Keratinocyte (primary cell): ENCODE measurements around the gene CORO2B. TPM values are rescaled to one million over a fixed set of nuclear protein-coding genes. Genes with fewer than 3 reads are reported as not detected.

Experiments
- DNase-seq: peaks from one replicate; pipeline ENCODE4 v3.0.0-alpha.2; 2011; ENCODE audit warnings: low read depth, missing footprints, low spot score
- FAIRE-seq: peaks from 2 replicates; lab custom pipeline; 2011; peaks lifted over from hg19 to GRCh38; lab: Jason Lieb, UNC
- H2AFZ ChIP-seq: 2 replicates; pipeline ENCODE4 v1.6.0; 2012; ENCODE audit warnings: low read length, control low read depth, inconsistent platforms; ENCODE audit not compliant: control insufficient read depth
- H3K27ac ChIP-seq: 2 replicates; pipeline ENCODE4 v1.5.1; 2011; ENCODE audit warnings: low read length; ENCODE audit not compliant: control insufficient read depth, insufficient read depth
- H3K27me3 ChIP-seq: 3 replicates; pipeline ENCODE4 v1.6.0; 2011; ENCODE audit warnings: low read length; ENCODE audit not compliant: control insufficient read depth, insufficient read depth; ENCODE audit errors: extremely low read depth
- H3K36me3 ChIP-seq, 2 experiments: 2 replicates in 1 of 2; 3 replicates in 1 of 2; pipeline ENCODE4 v1.5.1; 2011; ENCODE audit warnings: low read length in 2 of 2, mild to moderate bottlenecking in 1 of 2; ENCODE audit not compliant: control insufficient read depth in 2 of 2, insufficient read depth in 2 of 2; ENCODE audit errors: extremely low read depth in 1 of 2
- H3K4me1 ChIP-seq: 3 replicates; pipeline ENCODE4 v1.5.1; 2011; ENCODE audit warnings: low read length; ENCODE audit not compliant: control insufficient read depth, insufficient read depth; ENCODE audit errors: extremely low read depth
- H3K4me2 ChIP-seq: 3 replicates; pipeline ENCODE4 v1.6.0; 2011; ENCODE audit warnings: low read depth, low read length; ENCODE audit not compliant: control insufficient read depth, insufficient read depth; ENCODE audit errors: extremely low read depth
- H3K4me3 ChIP-seq, 3 experiments: fragments of 200-600 bp in 1 of 3; sonication (generic) in 1 of 3; 2 replicates in 2 of 3; 3 replicates in 1 of 3; pipeline ENCODE4 v1.5.1; 2011 to 2016; ENCODE audit warnings: low read length in 3 of 3, mild to moderate bottlenecking in 3 of 3, control low read depth in 2 of 3, inconsistent platforms in 1 of 3, low read depth in 1 of 3, mixed read lengths in 1 of 3, mixed run types in 1 of 3, moderate library complexity in 1 of 3; ENCODE audit not compliant: control insufficient read depth in 2 of 3, insufficient read depth in 2 of 3; ENCODE audit errors: extremely low read depth in 1 of 3
- H3K79me2 ChIP-seq: 2 replicates; pipeline ENCODE4 v1.6.0; 2012; ENCODE audit warnings: low read length; ENCODE audit not compliant: control insufficient read depth, insufficient read depth
- H3K9ac ChIP-seq: 3 replicates; pipeline ENCODE4 v1.6.0; 2011; ENCODE audit warnings: low read length; ENCODE audit not compliant: control insufficient read depth, insufficient read depth; ENCODE audit errors: extremely low read depth
- H3K9me1 ChIP-seq: 3 replicates; pipeline ENCODE4 v1.6.0; 2011; ENCODE audit warnings: low read length; ENCODE audit not compliant: control insufficient read depth, insufficient read depth; ENCODE audit errors: extremely low read depth
- H3K9me3 ChIP-seq: 2 replicates; pipeline ENCODE4 v1.5.1; 2012; ENCODE audit warnings: low read depth, low read length; ENCODE audit not compliant: control insufficient read depth
- H4K20me1 ChIP-seq: 3 replicates; pipeline ENCODE4 v1.6.0; 2011; ENCODE audit warnings: low read length; ENCODE audit not compliant: control insufficient read depth, insufficient read depth; ENCODE audit errors: extremely low read depth
- EZH2 ChIP-seq: IDR thresholded peaks from one replicate; pipeline ENCODE4 v1.6.1; 2012; ENCODE audit warnings: inconsistent platforms, mild to moderate bottlenecking, low read length, moderate library complexity
- dilution Hi-C: fragments of 300-500 bp; cut with MboI; formaldehyde crosslinking; loops from one replicate; pipeline ENCODE4 v1.7.0; 2020; ENCODE audit warnings: low sequenced_read_pairs; ENCODE audit not compliant: extremely low pct_ligation_motif_present
- polyA plus RNA-seq, 5 experiments: library from polyadenylated mRNA; depleted of rRNA in 3 of 5; stranded (reverse) in 3 of 5; stranded (forward) in 1 of 5; unstranded in 1 of 5; fragments of >200 nt; gene quantifications; 1 replicate in 1 of 5; 2 replicates in 3 of 5; 3 replicates in 1 of 5; pipeline versions ENCODE4 v1.2.1 to v1.2.3, GENCODE V29; 2011 to 2012; ENCODE audit warnings: missing spikeins in 2 of 5, low read depth in 1 of 5, low replicate concordance in 1 of 5
- TF ChIP-seq, protein P1 (sequence below), 3 experiments: IDR thresholded peaks in 1 of 3; conservative IDR thresholded peaks in 1 of 3; optimal IDR thresholded peaks in 1 of 3; 2 replicates in 2 of 3; 3 replicates in 1 of 3; pipeline versions ENCODE3 to v1.5.1; 2011; ENCODE audit warnings: low read length in 3 of 3, mild to moderate bottlenecking in 3 of 3, moderate library complexity in 2 of 3, control low read depth in 1 of 3, inconsistent platforms in 1 of 3; ENCODE audit not compliant: insufficient read depth in 2 of 3; ENCODE audit errors: extremely low read depth in 1 of 3

CORO2B gene
- polyA plus RNA-seq, 1 donor (not counting 4 experiments of a cell fraction or from before 2014, with no cell fraction given): 0.13 TPM

DNA sequence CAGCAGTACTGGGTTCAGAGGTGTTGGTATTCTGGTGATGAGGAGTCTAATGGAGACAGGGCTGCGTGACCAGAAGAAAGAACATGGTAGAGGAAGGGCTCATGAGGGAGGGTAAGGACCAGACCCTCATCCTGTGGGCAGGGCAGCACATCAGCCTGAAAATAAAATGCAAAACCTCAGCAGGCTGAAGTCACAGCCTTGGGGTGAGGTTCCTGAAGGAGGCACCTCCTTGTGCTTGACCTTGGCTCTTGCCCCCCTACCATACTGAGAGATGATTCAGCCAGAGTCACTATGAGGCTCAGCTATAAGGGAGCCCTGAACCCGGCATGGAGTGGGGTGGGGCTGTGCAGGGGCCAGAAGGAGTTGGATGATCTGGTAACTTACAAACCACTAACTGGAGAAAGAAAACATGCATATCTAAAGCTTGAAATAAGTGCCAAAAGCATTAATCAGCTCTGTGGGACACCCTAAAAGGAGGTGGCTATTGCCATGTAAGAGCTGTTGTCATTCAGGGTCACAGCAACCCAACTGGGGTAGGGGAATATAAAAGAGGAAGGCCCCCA, 60.2 kb downstream of the CORO2B start:
- FAIRE-seq (peak; percentile 86), DNase-seq (no peak)
- H3K9me3 ChIP-seq: no peaks in the 10 kb centered on the region
- H3K9me1 ChIP-seq: no peaks in the 10 kb centered on the region
- H3K4me1 ChIP-seq: peaks cover 61% of the 10 kb centered on the region
- no peaks in the 10 kb centered on the region for H3K36me3 ChIP-seq
- H3K9ac ChIP-seq: no peak overlapping the region
- H4K20me1 ChIP-seq: no peaks in the 10 kb centered on the region
- peak overlapping the region; percentile 87 for H3K27ac ChIP-seq
- dilution Hi-C loops: no loop called here
- no peaks in the 10 kb centered on the region for H3K79me2 ChIP-seq
- no peak overlapping the region for H3K4me3 ChIP-seq
- H2AFZ ChIP-seq: no peak overlapping the region
- H3K4me2 ChIP-seq: peak overlapping the region; percentile 66
- TF ChIP-seq EZH2: no peak
- TF ChIP-seq, protein P1, sequence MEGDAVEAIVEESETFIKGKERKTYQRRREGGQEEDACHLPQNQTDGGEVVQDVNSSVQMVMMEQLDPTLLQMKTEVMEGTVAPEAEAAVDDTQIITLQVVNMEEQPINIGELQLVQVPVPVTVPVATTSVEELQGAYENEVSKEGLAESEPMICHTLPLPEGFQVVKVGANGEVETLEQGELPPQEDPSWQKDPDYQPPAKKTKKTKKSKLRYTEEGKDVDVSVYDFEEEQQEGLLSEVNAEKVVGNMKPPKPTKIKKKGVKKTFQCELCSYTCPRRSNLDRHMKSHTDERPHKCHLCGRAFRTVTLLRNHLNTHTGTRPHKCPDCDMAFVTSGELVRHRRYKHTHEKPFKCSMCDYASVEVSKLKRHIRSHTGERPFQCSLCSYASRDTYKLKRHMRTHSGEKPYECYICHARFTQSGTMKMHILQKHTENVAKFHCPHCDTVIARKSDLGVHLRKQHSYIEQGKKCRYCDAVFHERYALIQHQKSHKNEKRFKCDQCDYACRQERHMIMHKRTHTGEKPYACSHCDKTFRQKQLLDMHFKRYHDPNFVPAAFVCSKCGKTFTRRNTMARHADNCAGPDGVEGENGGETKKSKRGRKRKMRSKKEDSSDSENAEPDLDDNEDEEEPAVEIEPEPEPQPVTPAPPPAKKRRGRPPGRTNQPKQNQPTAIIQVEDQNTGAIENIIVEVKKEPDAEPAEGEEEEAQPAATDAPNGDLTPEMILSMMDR (optimal IDR thresholded peaks at IDR 0.05 in 1 of 3, IDR thresholded peaks at IDR 0.05 in 1 of 3, conservative IDR thresholded peaks at IDR 0.05 in 1 of 3; ENCODE audit: extremely low read depth in 1 of 3, insufficient read depth in 2 of 3, low read length in 3 of 3): no peak
- no peaks in the 10 kb centered on the region for H3K27me3 ChIP-seq

DNA sequence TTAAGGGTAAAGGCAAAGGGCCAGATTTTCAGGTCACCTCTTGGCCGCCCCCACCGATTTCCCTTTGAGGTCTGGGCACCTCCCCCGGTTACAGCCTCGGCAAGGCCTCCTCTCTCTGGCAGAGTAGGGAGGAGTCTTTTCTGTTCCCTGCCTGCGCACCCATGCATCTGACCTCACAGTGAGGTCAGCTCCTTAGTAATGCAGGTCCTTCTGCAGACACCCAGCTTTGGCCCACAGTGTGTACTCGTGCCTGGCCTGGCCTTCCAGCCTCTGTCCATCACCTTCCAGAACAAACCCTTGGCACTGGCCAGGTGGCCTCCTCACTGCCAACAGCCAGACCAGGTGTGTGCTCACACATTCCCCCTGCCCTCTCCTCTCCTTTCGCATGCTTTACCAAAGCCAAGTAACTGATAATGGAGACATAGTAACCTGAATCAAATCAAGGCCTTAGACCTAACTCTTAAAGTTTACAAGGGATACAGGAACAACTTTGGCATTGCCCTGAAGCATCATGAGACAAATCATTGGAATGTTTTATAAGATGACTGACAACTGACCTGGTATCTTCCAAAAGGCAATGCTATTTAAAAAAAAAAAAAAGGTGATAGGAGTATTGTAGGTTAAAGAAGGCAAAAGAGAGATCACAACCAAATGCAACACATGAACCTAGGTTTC, 61.3 kb downstream of the CORO2B start:
- H3K9ac ChIP-seq: peak overlapping the region; percentile 39
- no peaks in the 10 kb centered on the region for H3K9me3 ChIP-seq
- H3K79me2 ChIP-seq: no peaks in the 10 kb centered on the region
- no peaks in the 10 kb centered on the region for H3K9me1 ChIP-seq
- H3K4me2 ChIP-seq: peak overlapping the region; percentile 66
- DNase-seq (no peak), FAIRE-seq (peak; percentile 90)
- no peaks in the 10 kb centered on the region for H3K27me3 ChIP-seq
- peaks cover 67% of the 10 kb centered on the region for H3K4me1 ChIP-seq
- H3K4me3 ChIP-seq: peak overlapping the region in 1 of 3 experiments; percentile 53
- H4K20me1 ChIP-seq: no peaks in the 10 kb centered on the region
- TF ChIP-seq, protein P1 (optimal IDR thresholded peaks at IDR 0.05 in 1 of 3, IDR thresholded peaks at IDR 0.05 in 1 of 3, conservative IDR thresholded peaks at IDR 0.05 in 1 of 3; ENCODE audit: extremely low read depth in 1 of 3, insufficient read depth in 2 of 3, low read length in 3 of 3): no peak
- TF ChIP-seq EZH2: no peak
- peak overlapping the region; percentile 76 for H2AFZ ChIP-seq
- H3K27ac ChIP-seq: peak overlapping the region; percentile 87
- dilution Hi-C loops: no loop called here
- H3K36me3 ChIP-seq: no peaks in the 10 kb centered on the region
